ENCODE data around the gene OR10D3.

The OR10D3 gene

DNA sequence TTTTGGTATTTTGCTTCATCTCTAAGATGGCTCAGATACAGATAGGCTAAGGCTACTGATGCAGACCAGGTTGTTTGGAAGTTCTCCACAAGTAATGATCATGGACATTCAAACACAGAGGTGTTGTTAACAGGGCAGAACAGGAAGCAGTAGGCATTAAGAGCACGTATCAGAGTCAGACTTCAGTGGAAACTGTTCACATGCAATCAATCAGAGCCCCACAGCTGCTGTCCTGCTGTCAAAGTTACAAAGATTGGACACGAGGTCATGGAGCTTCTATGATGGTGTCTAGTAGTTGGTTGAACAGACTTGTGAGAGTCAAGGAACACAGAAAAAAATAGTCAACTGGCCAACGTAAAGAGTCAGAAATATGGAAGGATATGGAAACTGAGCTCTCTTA, 19.8 kb downstream of the OR10D3 start:
- Histone ChIP-seq H3K4me1 (ENCODE audit: low read length) (no peaks in the 10 kb centered on the region), H3K27me3 (replicated peaks; ENCODE audit: insufficient read depth, low read length) (no peaks in the 10 kb centered on the region), H3K27ac (ENCODE audit: low read length) (no peak overlapping the region), H3K4me2 (ENCODE audit: low read depth, low read length) (no peak overlapping the region), H3K9ac (ENCODE audit: low read length) (no peak overlapping the region), H3F3A (ENCODE audit: insufficient read depth, low read length) (no peaks in the 10 kb centered on the region), H4K20me1 (ENCODE audit: insufficient read depth, low read length) (no peaks in the 10 kb centered on the region), H2AFZ (ENCODE audit: low read length) (no peak overlapping the region), H3K36me3 (replicated peaks; ENCODE audit: insufficient read depth, low read length) (no peaks in the 10 kb centered on the region), H3K9me3 (replicated peaks; ENCODE audit: insufficient read depth, low read length) (no peaks in the 10 kb centered on the region), H3K4me3 (ENCODE audit: low read length) (no peak overlapping the region), H3K79me2 (ENCODE audit: low read length) (no peaks in the 10 kb centered on the region), H3K9me2 (replicated peaks; ENCODE audit: insufficient read depth, low read length) (no peaks in the 10 kb centered on the region)
- no peak for DNase-seq
- no peak for TF ChIP-seq CTCF (IDR thresholded peaks at IDR 0.05; ENCODE audit: low read length)

DNA sequence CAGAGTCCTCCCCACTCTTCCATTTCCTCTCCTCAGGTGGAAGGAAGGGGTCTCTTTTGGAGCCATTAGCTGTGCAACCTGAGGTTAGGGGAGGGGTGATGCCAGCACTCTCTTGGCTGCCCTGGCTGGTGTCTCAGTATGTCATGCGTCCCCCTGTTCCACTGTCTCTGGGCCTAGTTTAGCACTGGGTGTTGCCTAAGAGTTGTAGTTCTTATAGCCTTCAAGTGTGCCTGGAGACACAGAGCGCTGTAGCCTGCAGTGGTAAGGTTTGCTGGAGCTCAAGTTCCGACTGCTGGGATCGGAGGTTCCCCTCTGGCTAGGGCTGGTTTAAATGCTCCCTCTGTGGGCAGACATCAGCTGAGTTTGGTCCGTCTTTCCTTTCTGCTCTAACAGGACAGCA, 20.9 kb downstream of the OR10D3 start:
- Histone ChIP-seq H3K9me2 (replicated peaks; ENCODE audit: insufficient read depth, low read length) (no peaks in the 10 kb centered on the region), H3K27me3 (replicated peaks; ENCODE audit: insufficient read depth, low read length) (no peaks in the 10 kb centered on the region), H3K4me3 (ENCODE audit: low read length) (no peak overlapping the region), H2AFZ (ENCODE audit: low read length) (no peak overlapping the region), H3K27ac (ENCODE audit: low read length) (no peak overlapping the region), H3K4me2 (ENCODE audit: low read depth, low read length) (no peak overlapping the region), H3F3A (ENCODE audit: insufficient read depth, low read length) (no peaks in the 10 kb centered on the region), H3K36me3 (replicated peaks; ENCODE audit: insufficient read depth, low read length) (no peaks in the 10 kb centered on the region), H4K20me1 (ENCODE audit: insufficient read depth, low read length) (no peaks in the 10 kb centered on the region), H3K4me1 (ENCODE audit: low read length) (no peaks in the 10 kb centered on the region), H3K9ac (ENCODE audit: low read length) (no peak overlapping the region), H3K79me2 (ENCODE audit: low read length) (no peaks in the 10 kb centered on the region), H3K9me3 (replicated peaks; ENCODE audit: insufficient read depth, low read length) (no peaks in the 10 kb centered on the region)
- DNase-seq: no peak
- TF ChIP-seq EZH2 (optimal IDR thresholded peaks at IDR 0.05; ENCODE audit: low read depth, low read length) (no peak), EZH2phosphoT487 (IDR thresholded peaks at IDR 0.05; ENCODE audit: low read length) (no peak)

- H3K36me3 ChIP-seq (replicated peaks; ENCODE audit: insufficient read depth, low read length): no peaks in the 10 kb centered on the region
- no peaks in the 10 kb centered on the region for H3K79me2 ChIP-seq (ENCODE audit: low read length)
- no peaks in the 10 kb centered on the region for H3K9me2 ChIP-seq (replicated peaks; ENCODE audit: insufficient read depth, low read length)
- no peak overlapping the region for H3K9ac ChIP-seq (ENCODE audit: low read length)
- H3K4me3 ChIP-seq (ENCODE audit: low read length): no peak overlapping the region
- DNase-seq: no peak
- no peak overlapping the region for H3K27ac ChIP-seq (ENCODE audit: low read length)
- no peak overlapping the region for H2AFZ ChIP-seq (ENCODE audit: low read length)
- no peaks in the 10 kb centered on the region for H3F3A ChIP-seq (ENCODE audit: insufficient read depth, low read length)
- no peaks in the 10 kb centered on the region for H3K4me1 ChIP-seq (ENCODE audit: low read length)
- no peaks in the 10 kb centered on the region for H3K27me3 ChIP-seq (replicated peaks; ENCODE audit: insufficient read depth, low read length)
- no peaks in the 10 kb centered on the region for H3K9me3 ChIP-seq (replicated peaks; ENCODE audit: insufficient read depth, low read length)
- no peak for TF ChIP-seq EZH2phosphoT487 (IDR thresholded peaks at IDR 0.05; ENCODE audit: low read length)
- TF ChIP-seq CTCF (IDR thresholded peaks at IDR 0.05; ENCODE audit: low read length): no peak
- no peak for TF ChIP-seq EZH2 (optimal IDR thresholded peaks at IDR 0.05; ENCODE audit: low read depth, low read length)
- H3K4me2 ChIP-seq (ENCODE audit: low read depth, low read length): no peak overlapping the region
- H4K20me1 ChIP-seq (ENCODE audit: insufficient read depth, low read length): no peaks in the 10 kb centered on the region
Measured at GRCh38 chr11:124207102-124207792, 24.1 kb downstream of the OR10D3 start.

GRCh38 chr11:124209824-124210357, 26.7 kb downstream of the OR10D3 start:
- no peaks in the 10 kb centered on the region for H3F3A ChIP-seq (ENCODE audit: insufficient read depth, low read length)
- no peak for TF ChIP-seq EZH2phosphoT487 (IDR thresholded peaks at IDR 0.05; ENCODE audit: low read length)
- no peak for TF ChIP-seq EZH2 (optimal IDR thresholded peaks at IDR 0.05; ENCODE audit: low read depth, low read length)
- TF ChIP-seq CTCF (IDR thresholded peaks at IDR 0.05; ENCODE audit: low read length): no peak
- H3K36me3 ChIP-seq (replicated peaks; ENCODE audit: insufficient read depth, low read length): no peaks in the 10 kb centered on the region
- no peaks in the 10 kb centered on the region for H4K20me1 ChIP-seq (ENCODE audit: insufficient read depth, low read length)
- H3K9ac ChIP-seq (ENCODE audit: low read length): no peak overlapping the region
- no peak for DNase-seq
- no peaks in the 10 kb centered on the region for H3K27me3 ChIP-seq (replicated peaks; ENCODE audit: insufficient read depth, low read length)
- no peak overlapping the region for H3K4me3 ChIP-seq (ENCODE audit: low read length)
- no peak overlapping the region for H3K27ac ChIP-seq (ENCODE audit: low read length)
- no peaks in the 10 kb centered on the region for H3K79me2 ChIP-seq (ENCODE audit: low read length)
- no peaks in the 10 kb centered on the region for H3K9me2 ChIP-seq (replicated peaks; ENCODE audit: insufficient read depth, low read length)
- no peak overlapping the region for H2AFZ ChIP-seq (ENCODE audit: low read length)
- H3K4me1 ChIP-seq (ENCODE audit: low read length): no peaks in the 10 kb centered on the region
- H3K9me3 ChIP-seq (replicated peaks; ENCODE audit: insufficient read depth, low read length): no peaks in the 10 kb centered on the region
- no peak overlapping the region for H3K4me2 ChIP-seq (ENCODE audit: low read depth, low read length)
